HUDEP-2 (cell line): ENCODE data around the gene ZNF775.

Experiments used
- DNase-seq, 76 experiments: peaks; one replicate each; lab custom pipeline; 2025; ENCODE audit not compliant: unreplicated experiment in 76 of 76; lab: John Stamatoyannopoulos, UW

Gene ZNF775

GRCh38 chr7:150368096-150368883 lies 10.8 kb upstream of the ZNF775 start, which contains the start of gene REPIN1:
REPIN1 (plus strand) TSS chr7:150368822; CDS start chr7:150369712, 890 bp downstream.
- peak in 74 of 76 experiments; percentile 28 to 91 (median 82) for DNase-seq

GRCh38 chr7:150368884-150369747 lies 10.0 kb upstream of the ZNF775 start:
- peak in 32 of 76 experiments; percentile 13 to 53 (median 25) for DNase-seq

GRCh38 chr7:150369748-150370501 lies 9.2 kb upstream of the ZNF775 start:
- peak in 1 of 76 experiments; percentile 41 for DNase-seq

DNA sequence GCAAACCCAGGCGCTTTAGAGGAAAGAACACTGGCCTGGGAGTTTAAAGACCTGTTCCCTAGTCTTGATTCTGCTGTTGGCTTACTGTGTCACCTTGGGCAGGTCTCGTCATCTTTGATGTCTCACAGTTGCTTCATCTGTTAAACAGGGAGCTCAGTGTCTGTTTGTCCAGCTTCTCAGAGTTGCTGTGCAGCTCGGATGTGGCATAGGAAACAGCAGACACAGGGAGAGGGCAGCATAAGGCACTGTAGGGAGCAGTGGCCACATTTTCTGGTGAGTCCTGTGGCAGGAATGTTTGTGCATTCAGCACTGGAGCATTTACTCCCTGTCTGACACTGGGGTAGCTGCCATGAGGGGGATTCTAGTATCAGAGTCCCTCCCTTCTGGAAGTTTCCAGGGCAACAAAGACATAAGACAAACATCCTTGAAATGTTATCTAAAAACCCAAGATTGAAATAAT lies 8.5 kb upstream of the ZNF775 start:
- no peak for DNase-seq

DNA sequence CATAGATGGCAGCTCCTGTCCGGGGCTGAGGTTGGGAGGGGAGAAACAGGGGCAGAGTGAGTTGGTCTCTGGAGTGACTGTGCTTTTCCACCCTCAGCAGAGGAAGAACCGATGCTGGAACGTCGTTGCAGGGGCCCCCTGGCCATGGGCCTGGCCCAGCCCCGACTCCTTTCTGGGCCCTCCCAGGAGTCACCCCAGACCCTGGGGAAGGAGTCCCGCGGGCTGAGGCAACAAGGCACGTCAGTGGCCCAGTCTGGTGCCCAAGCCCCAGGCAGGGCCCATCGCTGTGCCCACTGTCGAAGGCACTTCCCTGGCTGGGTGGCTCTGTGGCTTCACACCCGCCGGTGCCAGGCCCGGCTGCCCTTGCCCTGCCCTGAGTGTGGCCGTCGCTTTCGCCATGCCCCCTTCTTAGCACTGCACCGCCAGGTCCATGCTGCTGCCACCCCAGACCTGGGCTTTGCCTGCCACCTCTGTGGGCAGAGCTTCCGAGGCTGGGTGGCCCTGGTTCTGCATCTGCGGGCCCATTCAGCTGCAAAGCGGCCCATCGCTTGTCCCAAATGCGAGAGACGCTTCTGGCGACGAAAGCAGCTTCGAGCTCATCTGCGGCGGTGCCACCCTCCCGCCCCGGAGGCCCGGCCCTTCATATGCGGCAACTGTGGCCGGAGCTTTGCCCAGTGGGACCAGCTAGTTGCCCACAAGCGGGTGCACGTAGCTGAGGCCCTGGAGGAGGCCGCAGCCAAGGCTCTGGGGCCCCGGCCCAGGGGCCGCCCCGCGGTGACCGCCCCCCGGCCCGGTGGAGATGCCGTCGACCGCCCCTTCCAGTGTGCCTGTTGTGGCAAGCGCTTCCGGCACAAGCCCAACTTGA lies 7.8 kb upstream of the ZNF775 start:
- no peak for DNase-seq

DNA sequence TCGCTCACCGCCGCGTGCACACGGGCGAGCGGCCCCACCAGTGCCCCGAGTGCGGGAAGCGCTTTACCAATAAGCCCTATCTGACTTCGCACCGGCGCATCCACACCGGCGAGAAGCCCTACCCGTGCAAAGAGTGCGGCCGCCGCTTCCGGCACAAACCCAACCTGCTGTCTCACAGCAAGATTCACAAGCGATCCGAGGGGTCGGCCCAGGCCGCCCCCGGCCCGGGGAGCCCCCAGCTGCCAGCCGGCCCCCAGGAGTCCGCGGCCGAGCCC lies 7.2 kb upstream of the ZNF775 start:
- no peak for DNase-seq

GRCh38 chr7:150372271-150373048 lies 6.7 kb upstream of the ZNF775 start:
- no peak for DNase-seq

- peak in 1 of 76 experiments; percentile 4 for DNase-seq
Measured at GRCh38 chr7:150373049-150373801, 5.9 kb upstream of the ZNF775 start.

DNA sequence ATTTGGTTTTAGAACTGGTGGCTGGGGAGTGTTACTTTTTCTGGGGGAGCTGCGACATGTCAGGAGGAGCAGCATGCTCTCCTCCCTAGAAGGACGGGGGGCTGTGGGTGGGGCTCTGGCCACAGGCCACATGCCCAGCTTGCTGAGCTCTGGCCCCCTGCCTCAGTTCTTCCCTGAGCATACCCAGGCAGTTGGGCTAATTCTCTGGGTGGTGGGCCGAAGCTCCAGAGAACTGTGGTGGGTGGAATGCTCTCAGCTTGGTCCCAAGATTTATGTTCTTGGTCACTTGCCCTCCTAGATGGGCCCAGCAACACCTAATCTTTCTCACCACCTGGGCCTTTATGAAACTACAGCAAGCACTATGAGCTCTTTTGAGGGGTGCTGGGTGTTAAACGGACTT lies 5.1 kb upstream of the ZNF775 start:
- DNase-seq: no peak

DNA sequence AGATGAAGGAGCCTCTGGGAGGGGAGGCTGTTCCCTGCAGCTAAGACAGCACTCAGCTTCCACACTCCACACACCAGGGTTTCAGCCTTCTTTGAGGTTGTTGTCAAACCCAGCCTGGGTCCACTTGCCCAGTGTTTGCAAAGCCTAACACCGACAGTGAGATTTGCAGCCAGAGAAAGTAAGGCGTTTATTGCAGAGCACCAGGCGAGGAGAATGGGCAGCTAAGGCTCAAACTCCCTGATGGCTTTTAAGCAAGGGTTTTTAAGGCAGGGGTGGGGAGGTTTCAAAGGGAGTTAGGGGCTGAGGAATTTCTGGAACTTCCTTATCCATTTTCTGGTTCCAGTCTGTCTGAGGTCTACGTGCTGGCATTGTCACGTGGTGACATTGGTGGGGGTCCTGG lies 4.7 kb upstream of the ZNF775 start:
- no peak for DNase-seq

DNA sequence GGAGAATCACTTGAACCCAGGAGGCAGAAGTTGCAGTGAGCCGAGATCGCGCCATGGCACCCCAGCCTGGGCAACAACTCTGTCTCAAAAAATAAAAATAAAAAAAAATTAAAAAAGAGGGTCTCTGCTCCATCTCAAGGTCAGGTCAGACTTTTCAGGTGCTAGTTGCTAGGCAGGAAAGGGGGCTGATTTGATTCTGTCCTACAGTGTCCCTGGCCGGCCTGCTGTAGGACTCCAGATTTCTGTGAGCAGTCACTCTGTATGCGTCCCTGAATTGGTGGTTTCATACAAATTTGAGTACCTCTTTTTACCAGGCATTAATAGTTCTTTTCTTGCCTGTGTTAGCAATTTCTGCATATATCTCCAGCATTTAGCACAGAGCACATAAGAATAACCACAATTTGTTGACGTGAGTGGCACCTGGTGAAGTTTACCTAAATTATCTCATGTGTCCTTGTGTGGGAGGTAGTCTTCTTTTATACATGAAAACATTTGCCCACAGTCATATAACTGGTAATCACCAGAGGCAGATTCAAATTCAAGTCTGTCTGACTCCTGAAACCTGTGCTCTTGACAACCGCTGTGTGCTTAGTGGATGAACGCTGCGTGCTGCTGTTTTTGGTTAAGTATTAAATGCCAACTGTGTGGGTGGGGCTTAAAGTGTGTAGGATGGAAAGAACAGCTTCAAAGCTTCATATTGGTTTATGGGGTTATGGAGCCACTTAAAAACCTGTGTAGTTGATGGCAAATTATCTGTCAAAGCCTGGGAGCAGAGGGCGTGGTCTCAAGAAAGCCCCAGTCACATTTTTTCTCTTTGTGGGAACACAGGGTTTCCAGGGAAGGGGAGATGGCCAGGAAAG lies 3.2 kb upstream of the ZNF775 start:
- DNase-seq: no peak

DNA sequence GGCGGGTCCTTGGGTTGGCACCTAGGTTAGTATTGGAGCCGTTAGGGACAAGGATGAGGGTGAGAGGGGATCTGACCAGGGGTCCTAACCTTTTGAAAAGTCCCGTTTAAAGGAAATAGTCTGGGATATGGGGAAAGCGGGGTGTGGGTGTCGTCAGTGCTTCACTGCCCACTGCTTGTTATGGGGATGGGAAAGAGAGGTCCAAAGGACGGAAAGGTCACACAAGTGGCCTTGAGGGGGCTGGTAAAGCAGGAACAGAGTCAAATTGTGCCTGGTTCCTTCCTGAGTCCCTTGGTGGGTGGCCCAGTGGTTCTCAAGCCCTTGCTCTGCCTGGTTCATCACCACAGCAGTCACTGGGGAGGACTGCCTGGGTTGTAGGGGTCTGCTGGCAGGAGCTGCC lies 2.6 kb upstream of the ZNF775 start:
- DNase-seq: no peak

DNA sequence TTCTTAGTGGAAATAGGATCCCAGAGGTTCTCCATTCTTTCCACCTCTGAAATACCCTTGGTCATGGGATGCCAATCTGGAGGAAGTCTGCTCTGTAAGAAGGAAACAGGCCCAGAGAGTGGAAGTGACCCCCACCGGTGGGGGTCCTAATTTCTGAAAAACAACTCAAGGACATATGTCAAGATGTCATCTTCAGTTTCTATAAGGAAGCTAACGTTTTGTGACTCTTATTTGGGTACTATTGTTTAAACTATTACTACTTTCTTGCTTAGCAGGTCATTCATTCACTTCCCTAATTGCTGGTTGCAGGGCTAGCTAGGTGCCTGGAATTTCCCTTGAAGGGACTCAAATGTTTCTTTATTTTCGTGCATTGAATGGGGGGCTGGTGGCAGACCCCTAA lies 1.9 kb upstream of the ZNF775 start:
- no peak for DNase-seq

DNA sequence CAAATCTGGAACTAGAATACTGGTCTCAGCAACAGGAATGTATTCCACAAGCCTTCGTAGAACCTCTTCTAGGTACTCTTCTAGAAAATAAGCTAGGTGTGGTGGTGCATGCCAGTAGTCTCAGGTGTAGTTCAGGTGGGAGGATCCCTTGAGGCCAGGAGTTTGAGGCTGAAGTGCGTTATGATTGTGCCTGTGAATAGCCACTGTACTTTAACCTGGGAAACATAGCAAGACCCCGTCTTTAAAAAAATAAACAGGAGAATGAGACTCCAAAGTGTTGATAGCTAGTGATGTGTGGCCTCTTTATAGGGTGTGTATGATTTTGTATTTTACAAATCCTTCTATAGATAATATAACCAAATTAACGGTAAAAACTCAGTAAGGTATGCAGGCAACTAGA lies 1.5 kb upstream of the ZNF775 start:
- no peak for DNase-seq

DNA sequence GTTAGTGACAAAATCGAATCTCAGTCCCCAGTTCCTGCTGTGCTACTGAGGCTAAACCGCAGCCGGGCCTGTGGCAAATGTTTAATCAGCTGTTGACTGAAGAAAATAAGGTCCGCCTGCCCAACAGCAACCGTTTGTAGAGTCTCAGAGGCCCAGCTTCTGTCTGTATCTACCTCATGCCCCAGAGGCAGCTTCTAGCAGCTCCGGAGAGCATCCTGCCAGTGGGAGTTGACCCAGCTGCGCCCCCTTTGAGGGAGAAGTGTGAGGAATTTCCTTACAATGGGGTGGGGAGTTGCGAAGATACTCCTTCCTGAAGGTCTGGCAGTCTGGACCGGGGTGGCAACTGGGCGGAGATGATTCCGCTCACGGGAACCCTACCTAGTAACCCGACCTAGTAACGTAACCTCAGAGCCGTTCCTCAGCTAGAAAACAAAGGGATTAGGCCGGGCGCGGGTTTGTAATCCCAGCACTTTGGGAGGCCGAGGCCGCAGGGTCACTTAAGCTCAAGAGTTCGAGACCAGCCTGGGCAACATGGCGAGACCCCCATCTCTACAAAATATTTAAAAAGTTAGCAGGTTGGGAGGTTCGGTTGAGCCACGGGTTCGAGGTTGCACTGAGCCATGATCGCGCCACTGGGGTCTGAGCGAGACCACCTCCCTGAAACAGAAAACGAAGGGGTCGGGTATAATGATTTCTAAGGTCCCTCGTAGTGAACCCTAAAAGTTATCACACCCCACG lies 846 bp upstream of the ZNF775 start:
- DNase-seq: peak in 52 of 76 experiments; percentile 4 to 59 (median 36)

GRCh38 chr7:150379441-150380379 lies 580 bp downstream of the ZNF775 start:
- peak in 33 of 76 experiments; percentile 10 to 65 (median 32) for DNase-seq
